GM18507 (cell line): ENCODE data around the gene PDCD1.
"Not testable (repeated sequence)": the region's sequence is repeated elsewhere in the genome, so short reads cannot be mapped to it uniquely, and the experiment has no call there.

Experiments
- DNase-seq: peaks from one replicate; pipeline ENCODE4 v3.0.0; 2011; ENCODE audit warnings: low read depth; ENCODE audit not compliant: insufficient read length; ENCODE audit errors: extremely low spot score
- FAIRE-seq: peaks from 2 replicates; lab custom pipeline; 2011; peaks lifted over from hg19 to GRCh38; lab: Jason Lieb, UNC

The PDCD1 gene

GRCh38 chr2:241809383-241810306, 49.0 kb downstream of the PDCD1 start:
- DNase-seq (no peak), FAIRE-seq (no peak)

GRCh38 chr2:241808721-241809382, 49.8 kb downstream of the PDCD1 start, which contains the start of gene NEU4:
Gene NEU4 (plus strand): TSS chr2:241809193. CDS start chr2:241814485, 5,292 bp downstream.
- no peak for DNase-seq
- no peak for FAIRE-seq

GRCh38 chr2:241808051-241808720, 50.5 kb downstream of the PDCD1 start:
- no peak for FAIRE-seq

DNA sequence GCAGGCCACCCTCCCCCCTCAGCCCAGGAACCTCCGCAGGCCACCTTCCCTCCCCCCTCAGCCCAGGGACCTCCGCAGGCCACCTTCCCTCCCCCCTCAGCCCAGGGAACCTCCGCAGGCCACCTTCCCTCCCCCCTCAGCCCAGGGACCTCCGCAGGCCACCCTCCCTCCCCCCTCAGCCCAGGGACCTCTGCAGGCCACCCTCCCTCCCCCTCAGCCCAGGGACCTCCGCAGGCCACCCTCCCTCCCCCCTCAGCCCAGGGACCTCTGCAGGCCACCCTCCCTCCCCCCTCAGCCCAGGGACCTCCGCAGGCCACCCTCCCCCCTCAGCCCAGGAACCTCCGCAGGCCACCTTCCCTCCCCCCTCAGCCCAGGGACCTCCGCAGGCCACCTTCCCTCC, 52.5 kb downstream of the PDCD1 start:
- FAIRE-seq, DNase-seq: not testable (repeated sequence)

More at GRCh38 chr2:241808051-241808720, 50.5 kb downstream of the PDCD1 start:
- no peak for DNase-seq

- FAIRE-seq (no peak), DNase-seq (no peak)
Measured at GRCh38 chr2:241804326-241805229, 54.1 kb downstream of the PDCD1 start.

DNA sequence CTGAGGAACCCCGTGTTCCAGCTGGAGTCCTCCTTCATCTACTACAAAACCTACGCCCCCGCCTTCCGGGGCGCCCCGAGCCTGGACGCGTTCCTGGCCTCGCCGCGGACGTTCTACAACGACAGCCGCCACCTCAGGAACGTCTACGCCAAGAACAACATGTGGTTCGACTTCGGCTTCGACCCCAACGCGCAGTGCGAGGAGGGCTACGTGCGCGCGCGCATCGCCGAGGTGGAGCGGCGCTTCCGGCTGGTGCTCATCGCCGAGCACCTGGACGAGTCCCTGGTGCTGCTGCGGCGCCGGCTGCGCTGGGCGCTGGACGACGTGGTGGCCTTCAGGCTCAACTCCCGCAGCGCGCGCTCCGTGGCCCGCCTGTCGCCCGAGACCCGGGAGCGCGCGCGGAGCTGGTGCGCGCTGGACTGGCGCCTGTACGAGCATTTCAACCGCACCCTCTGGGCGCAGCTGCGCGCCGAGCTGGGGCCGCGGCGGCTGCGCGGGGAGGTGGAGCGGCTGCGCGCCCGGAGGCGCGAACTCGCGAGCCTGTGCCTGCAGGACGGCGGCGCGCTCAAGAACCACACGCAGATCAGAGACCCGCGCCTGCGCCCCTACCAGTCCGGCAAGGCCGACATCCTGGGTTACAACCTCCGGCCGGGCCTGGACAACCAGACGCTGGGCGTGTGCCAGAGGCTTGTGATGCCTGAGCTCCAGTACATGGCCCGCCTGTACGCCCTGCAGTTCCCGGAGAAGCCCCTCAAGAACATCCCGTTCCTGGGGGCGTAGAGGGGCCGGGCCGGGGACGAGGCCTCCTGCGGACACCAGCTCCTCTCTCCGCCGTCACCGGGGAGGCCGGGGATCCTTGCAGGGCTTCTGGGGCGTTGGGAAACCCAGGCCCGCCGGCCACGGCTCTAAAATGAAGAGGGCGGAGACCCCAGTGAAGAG, 55.0 kb downstream of the PDCD1 start:
- no peak for FAIRE-seq
- no peak for DNase-seq

GRCh38 chr2:241802421-241803318, 56.0 kb downstream of the PDCD1 start:
- DNase-seq (no peak), FAIRE-seq (no peak)

DNA sequence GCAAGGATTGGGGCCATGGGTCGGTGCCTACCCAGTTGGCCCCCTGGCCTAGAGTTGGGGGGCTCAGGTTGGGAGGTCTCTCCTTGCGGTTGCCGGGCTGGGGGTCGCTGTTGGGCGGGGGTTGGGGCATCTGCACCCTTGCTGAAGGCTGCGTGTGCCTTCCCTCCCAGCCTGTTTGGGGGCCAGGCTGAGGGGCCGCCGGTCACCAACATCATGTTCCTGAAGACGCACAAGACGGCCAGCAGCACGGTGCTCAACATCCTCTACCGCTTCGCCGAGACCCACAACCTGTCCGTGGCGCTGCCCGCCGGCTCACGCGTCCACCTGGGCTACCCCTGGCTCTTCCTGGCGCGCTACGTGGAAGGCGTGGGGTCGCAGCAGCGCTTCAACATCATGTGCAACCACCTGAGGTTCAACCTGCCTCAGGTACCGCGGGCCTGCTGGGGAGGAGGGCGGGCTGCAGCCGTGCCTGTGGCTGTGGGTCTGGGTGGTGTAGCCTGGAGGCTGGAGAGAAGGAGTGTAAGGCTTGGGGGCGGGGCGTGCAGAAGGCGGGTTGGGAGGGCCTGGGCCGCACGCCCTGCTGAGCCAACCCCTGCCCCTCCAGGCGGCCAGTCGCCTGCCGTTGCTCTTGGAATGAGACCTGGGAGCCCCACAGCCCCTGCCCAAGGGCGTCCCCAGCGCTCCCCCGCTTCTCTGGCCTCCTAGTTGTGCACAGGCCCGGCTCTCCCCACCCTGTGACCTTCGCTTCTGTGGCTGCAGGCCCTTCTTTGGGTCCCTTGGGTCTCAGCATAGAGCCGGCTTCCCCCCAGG, 56.9 kb downstream of the PDCD1 start:
- FAIRE-seq, result no peak
- no peak for DNase-seq

DNA sequence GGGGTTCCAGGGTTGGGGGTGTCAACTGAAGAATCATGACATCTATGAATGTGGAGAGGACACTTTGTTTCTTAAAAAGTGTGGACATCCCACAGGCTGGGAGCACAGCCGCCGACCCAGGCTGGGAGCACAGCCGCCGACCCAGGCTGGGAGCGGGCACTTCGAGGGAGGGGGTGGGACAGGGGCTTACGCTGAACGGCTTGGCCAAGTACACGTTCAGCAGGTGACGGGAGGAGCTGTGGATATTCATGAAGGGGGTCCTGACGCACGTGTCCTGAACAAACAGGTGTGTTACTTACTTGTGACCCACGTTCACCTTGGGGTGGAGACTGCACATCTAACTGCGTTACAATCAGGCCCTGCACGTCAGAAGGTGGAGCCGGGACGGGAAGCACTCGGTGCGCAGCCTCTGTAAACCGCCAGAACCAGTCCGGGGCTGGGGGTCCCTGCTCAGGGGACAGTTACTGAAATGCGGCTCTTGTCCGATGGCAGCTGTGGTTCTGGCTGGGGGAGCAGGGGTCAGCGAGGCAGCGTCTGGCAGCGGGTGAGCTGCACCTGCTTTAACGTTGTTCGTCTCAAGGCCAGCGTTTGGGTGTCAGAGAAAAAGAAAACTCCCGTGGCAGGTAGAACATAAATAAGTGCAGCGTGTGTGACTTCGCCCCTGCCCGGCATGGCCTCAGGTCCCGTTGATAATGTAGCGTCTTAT, 58.3 kb downstream of the PDCD1 start:
- not testable (repeated sequence) for FAIRE-seq, DNase-seq
